GM18868 (cell line): ENCODE measurements around the gene BCAS3.
A peak's percentile ranks its signal among the peaks of the same experiment; 100 is the strongest.

ENCODE experiments used
- ATAC-seq: cut with Tn5 transposase; IDR thresholded peaks from one replicate; pipeline ENCODE4 v1.9.1; 2021; ENCODE audit warnings: mild to moderate bottlenecking, moderate library complexity; ENCODE audit not compliant: unreplicated experiment

BCAS3 gene

GRCh38 chr17:61118871-61119270 lies 441.2 kb downstream of the BCAS3 start:
- no peak for ATAC-seq

- ATAC-seq = no peak
Measured at GRCh38 chr17:61122326-61122913, 444.8 kb downstream of the BCAS3 start.

GRCh38 chr17:61124562-61124961 lies 446.9 kb downstream of the BCAS3 start:
- no peak for ATAC-seq

DNA sequence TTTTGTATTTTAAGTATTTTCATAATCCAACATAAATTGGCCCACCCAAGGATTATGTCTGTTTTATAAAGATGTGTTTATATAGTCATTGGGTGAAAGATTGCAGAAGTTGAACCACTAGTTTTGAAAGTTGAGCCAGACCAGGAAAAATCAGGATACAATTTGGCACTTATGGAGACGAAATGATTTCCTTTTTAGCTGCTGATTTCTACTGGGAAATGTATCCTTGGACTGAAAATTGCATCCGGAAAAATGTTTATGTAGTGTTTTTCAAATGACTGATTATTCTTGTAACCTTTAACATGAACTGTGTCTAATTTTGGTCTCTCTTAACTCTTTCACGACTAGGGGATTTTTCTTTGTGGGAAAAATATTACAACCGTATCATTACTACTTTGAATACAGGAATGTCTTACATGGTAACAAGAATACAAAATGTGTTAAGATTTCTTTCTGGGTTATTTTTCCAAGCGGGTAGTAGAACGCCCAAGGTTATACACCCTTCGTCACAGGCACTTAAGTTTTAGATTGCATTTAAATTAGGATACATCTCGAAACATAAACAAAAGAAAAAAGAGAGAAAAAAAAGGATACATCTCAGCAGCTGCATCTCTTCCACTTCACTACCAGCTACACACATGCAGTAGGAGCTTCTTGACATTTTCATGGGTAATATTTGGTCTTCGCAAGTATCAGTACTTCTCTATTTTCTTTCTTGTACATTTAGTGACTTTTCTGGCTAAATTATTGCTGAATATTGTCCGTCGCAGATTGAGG lies 449.0 kb downstream of the BCAS3 start:
- no peak for ATAC-seq

GRCh38 chr17:61127960-61128359 lies 450.3 kb downstream of the BCAS3 start:
- ATAC-seq = no peak

DNA sequence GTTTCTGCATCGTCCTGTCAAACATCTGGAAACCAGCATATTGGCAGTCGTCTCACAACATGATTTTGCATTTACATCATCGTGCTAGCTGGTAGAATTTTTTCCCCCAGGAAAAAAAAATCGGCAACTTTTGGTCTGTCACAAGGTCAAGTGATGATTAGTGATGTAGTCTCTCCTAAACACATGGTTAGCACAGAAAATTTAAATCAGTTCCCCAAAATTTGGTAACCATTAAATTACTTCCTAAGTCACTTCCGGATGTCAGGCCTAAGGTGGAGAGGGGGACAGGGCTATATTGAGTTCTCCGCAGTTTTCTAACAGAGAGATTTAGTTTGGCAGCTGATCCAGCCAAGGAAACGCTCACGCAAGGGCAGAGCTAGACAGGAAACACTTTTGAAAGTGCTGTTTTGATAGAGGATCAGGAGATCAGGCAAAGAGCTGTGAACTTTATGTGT lies 451.0 kb downstream of the BCAS3 start:
- ATAC-seq = no peak

DNA sequence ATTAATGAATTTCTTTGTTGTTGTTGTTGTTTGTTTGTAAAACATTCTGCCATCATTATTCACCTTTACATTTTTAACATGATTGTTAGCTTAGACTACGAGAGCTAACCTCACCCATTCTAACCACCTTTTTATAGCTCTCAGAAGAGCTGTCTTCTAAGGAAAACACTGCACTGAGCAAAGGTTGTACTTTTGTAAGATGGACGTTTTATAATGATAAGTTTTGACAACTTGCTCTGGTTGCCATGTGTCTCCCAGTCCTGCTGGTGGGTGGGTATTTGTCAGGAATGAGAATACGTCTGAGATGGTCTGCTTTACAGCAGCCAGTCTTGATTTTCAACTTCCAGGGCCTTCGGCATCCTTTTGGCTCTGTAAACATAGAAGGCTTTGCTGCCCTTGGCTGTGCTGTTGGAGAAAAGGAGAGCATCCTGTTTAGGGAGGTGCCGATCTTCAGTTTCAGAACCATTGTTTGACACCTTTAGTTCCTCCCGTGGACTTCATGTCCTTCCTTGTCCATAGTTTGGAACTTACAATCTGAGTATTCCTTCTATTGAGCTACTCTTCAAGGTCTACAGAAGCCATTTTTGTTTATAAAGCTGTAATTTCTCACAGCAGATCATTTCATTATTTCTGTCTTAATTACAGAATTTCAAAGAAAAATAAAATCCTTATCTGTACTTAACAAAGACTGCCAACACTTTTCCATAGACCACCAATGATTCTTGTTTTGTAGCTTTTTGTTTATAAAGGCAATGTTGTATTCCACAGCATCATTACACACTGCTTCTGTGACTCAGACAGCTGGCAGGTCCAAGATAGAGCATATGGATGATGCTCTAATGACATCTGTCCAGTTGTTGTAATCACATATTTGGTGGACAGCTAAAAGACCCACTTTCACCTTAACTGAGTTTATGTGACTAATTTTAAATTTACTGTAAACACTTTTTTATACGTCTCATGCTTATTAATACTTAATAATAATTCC lies 451.9 kb downstream of the BCAS3 start:
- ATAC-seq = no peak

DNA sequence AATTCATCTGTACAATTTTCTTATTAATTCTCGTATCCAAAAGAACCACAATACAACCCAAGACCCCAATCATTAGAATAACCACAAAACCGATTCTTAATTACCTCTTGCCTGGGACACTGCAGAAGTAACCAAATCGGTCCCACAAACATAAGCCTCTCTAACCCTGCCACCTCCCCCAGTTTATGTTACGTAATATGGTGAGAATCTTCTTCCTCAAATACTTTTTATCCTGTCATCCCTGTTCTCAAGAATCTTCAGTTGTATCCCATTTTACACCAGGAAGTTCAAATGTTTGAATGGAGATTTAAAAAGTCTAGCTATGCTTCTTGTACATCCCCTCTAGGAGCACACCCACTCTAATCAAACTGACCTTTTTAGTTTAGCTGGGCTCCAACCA lies 452.7 kb downstream of the BCAS3 start:
- no peak for ATAC-seq

DNA sequence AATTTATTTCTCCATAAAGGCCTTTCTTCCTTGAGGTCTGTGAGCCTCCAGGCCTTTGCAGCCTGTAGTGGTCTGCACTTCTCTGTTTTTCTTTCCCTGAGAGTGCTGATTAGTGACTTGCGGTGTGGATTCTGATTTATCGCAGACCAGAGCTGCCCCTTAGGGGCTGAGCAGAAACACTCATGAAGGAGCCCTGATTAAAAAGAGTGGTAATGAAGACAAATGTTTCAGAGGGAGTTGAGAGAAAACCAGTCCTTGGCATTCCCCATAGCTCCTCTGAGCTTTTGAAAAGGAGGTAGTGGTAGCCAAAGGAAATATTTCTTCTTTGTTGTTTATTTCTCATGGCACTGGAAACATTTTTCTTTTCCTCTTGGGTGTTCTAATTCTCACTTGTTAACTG lies 453.9 kb downstream of the BCAS3 start:
- ATAC-seq = no peak

DNA sequence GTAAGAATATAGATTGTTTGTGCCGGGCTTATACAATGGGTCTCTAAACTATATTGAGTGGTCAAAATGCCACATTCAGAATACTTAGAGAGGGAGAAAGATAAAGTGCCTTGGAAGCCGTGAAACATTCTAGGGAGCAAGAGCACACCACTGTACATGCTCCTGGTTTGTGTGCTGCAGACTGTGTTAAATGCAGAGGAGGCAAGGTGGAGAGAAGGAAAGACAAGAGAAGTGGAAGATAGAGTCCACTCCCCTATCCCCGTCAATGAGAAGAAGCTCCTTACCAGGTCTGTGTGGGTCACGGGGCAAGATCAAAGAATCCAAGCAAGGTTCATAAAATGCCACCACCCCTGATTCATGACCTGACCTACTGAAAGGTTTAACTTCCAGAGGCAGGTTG lies 454.9 kb downstream of the BCAS3 start:
- ATAC-seq = no peak

DNA sequence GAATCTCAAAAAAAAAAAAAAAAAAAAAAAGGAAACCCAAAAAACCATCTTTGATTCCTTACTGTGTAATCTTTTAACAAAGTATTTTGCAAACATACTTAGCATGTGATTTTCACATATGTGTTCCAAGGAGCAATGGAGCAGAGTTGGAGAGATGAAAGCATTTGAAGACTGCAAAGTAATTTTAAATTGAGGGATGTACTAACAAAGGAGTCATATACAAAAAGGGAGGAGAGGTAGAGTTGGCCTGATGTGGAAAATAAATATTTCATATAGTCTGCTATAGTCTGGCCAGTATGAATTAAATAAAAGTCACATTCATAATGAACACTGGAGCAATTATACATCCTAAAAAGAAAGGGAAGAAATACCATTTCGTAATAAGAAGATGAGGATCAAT lies 456.2 kb downstream of the BCAS3 start:
- no peak for ATAC-seq

GRCh38 chr17:61134551-61135235 lies 457.0 kb downstream of the BCAS3 start:
- no peak for ATAC-seq

DNA sequence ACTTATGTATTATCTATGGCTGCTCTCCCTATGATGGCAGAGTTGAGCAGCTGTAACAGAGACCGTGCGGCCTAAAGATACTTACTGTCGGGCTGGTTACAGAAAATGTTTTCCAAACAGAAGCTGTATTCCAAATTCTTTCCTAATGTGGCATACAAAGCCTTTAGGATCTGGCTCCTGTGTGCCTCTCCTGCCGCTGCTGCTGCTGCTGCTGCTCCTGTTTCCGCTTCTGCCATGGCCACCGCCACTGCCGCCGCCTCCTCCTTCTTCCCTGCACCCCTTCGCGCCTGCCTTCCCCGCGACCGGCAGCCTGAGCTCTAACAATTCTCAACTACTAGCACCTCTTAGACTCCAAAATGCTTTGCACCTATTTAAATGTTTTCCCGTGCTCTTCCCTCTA lies 458.1 kb downstream of the BCAS3 start:
- ATAC-seq = no peak

DNA sequence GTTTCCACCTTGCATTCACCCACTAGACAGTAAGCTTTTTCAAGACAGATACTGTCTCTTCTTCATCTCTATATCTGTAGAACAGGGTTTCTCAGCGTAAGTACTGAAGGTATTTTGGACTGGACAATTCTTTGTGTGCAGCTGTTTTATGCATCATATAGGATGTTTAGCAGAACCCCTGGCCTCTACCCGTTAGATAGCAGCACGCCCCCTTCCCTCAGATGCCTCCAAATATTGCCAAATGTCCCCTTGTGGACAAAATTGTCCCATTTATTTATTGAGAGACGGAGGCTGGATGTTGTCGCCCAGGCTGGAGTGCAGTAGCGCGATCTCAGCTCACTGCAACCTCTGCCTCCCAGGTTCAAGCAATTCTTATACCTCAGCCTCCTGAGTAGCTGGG lies 458.6 kb downstream of the BCAS3 start:
- ATAC-seq = no peak

DNA sequence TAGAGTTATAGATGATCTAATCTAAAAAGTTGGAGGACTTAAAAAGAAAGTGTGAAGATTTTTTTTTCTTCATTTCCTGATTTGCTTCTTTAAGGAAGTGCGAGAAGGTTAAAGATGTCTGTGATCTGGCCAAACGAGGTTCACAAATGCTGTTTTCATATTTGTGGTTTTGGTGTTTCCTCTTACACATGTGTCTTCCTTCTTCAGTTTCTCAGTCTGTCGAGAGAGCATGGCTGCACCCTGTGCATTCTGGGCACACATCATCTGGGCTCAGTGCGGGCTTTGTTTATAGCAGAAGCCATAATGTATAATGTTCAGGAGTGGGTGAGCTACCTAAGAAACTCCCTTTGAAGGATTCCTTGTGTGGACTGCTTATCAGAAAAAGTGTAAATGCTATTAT lies 461.6 kb downstream of the BCAS3 start:
- peak; percentile 94 for ATAC-seq

GRCh38 chr17:61140081-61140786 lies 462.6 kb downstream of the BCAS3 start:
- no peak for ATAC-seq

GRCh38 chr17:61143026-61143425 lies 465.4 kb downstream of the BCAS3 start:
- no peak for ATAC-seq

DNA sequence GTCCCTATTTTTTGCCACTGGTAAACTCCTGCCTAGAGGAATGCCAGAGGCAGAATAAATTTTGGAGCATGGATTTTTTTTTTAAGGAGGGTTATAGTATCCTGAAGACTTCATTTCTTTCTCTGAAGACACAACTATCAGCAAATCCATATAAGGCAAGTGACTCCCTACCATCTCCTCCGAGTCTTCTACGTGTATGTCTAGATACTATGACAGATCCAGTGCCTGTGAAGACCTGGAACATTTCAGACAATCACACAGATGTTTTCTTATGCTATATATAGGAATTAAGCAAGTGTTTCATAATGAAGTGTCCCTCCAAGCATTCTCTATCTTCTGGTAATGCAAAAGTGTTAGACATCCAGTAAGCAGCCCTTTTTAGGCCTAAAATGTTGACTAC lies 466.5 kb downstream of the BCAS3 start:
- ATAC-seq = no peak

DNA sequence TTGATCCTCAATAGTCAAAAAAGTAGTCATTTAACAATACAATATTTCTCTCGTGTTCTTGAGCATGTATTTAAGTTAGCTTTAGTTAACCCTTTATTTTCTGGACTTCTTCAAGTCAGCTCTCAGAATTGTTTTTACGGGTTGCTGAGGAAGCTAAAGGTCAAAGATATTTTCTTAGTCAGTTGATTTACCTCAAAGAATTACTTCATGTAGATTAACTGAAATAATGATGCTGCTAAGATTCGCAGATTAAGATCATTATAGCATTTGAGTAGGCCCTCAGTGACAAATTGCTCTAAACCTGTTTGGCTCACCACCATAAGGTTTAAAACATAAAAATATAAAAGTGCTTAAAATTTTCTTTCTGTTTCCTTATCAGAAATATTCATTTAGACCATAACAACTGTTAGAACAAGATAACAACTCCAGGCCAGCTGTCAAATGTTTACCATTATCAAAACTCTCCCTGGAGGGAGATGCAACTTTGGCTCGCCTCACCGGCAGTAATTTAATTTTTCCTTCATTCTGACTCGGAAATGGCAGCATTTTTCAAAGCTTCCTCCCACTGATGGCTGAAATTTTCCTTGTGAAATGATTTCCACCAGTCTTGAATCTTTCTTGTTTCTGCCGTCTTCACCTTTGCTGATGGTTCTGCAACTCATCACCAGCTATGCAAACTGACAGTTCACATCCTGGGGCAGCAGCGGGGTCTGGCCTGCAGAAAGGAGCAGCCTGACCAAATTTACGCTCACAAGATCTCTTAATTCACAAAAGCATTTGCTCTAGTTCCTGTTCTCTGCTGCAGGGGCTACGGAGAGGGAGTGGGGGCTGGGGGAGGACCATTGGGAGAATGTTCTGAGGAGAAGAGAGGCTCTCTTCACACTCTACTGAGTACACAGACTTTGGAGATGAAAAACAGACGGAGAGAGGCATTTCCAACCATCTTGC lies 467.2 kb downstream of the BCAS3 start:
- no peak for ATAC-seq
